ENCODE data around the gene HOXA6.

Gene HOXA6

GRCh38 chr7:27121684-27122076, 25.9 kb downstream of the HOXA6 start:
- no peak for DNase-seq

- DNase-seq: no peak
Observed at GRCh38 chr7:27119412-27119911, 28.1 kb downstream of the HOXA6 start.

GRCh38 chr7:27118580-27118979, 29.0 kb downstream of the HOXA6 start:
- DNase-seq: no peak

DNA sequence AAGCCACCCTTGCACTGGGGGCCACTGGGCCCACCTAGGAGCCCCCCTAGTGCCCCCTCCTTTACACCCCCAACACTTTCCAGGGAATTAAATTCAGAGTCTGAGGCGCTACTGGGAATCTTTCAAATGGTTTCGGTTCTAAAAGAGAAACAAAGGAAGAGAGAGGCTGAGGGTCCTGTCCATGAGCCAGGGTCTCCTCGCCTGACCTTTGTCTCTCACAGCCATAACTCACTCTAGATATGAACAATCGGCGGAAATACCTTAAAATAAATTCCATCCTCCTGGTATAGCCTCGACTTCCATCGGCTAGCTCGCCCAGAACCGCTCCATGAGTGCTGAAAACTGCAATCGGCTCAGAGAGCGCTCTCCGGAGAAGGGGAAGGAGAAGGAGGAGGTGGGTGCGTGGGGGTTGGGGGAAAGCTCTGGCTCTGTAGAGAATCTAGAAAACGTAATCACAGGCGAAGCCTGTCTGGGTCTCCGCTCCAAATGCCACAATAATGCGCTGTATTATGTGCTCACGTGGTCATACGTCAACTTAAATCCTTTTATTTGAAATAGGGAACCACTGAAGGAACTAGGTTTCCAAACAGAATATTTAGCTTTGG, 29.6 kb downstream of the HOXA6 start:
- DNase-seq: no peak

DNA sequence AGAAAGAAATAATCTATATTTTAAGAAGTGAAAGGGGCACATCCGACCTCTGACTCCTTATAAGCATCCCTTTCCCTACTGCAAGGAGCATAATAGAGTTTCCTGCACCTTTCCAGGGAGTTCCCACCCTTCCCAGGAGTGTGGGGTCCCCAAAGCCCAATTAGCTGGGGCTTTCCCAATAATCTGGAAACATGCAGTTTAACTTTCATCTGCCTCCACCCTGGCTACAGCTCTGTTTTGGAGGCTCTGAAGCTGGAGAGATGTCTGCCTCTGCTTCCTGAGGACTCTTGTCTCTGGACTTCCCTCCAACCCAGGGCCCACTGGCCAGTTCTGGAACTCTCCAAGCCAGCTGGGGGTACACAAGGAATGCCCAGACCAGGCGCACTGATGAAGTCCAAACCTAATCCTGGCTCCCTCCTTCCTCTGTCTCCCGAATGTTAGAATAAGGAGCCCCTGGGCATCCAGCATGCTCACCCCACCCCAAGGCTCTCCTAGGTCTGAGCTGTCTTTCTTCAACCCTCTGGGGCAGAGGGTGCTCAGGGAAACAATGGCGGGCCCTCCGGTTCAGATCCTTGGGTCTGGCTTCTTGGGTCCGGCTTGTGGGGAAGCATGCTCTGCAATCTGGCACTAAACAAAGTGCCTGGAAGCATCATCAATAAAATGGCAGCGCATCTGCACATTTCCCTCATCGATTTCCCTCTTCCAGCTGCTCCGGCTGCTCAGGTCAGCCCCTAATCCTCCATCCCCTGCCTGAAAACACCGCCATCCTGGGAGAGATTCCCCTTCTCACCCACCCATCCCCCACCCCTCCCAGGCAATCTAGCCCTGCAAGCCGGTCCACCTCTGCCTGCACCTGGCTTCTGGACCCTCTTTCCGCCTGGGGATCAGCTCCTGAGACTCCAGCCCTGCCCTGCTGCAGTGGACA, 30.4 kb downstream of the HOXA6 start:
- no peak for DNase-seq

DNA sequence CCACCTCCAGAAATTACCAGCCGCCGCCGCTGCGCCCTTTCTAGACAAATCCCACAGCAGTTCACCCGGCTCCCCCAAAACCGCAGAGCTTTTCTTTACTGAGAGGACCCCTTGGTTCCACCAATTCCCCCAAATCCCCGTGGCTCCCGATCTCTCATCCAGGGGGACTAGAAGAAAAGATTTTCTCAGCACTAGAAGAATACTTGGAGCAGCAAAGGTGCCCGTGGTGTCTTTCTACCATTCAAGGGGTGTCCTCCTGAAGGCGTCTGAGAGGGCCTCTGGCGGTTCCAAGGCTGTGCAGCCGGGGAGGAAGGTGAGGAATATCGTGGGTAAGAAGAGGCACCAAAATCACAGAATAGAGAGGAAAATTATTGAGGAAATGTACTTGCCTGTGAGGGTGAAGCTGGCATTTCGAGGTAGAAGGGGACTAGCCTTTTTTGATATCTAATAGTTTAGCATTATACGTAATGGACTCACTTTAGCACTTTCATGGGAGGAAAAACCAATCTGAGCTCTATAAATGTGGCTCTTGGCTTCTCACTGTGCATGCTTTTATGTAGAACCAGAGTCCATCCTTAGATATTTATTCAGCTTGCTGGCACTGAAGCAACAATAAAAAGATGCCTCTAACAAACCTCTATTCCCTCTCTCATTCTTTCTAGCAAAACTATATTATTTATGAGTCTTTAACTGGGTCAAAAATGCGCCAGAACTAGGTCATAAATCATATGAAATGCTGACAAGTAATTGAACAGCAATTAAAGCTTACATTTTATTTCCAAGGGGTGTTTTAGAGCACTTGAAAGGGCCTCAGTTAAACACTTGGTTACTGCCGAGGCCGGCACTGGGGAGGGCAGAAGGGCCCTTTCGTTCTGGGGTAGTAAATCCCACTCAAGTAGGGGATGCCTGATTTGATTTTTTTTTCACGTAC, 31.3 kb downstream of the HOXA6 start:
- DNase-seq: no peak

DNA sequence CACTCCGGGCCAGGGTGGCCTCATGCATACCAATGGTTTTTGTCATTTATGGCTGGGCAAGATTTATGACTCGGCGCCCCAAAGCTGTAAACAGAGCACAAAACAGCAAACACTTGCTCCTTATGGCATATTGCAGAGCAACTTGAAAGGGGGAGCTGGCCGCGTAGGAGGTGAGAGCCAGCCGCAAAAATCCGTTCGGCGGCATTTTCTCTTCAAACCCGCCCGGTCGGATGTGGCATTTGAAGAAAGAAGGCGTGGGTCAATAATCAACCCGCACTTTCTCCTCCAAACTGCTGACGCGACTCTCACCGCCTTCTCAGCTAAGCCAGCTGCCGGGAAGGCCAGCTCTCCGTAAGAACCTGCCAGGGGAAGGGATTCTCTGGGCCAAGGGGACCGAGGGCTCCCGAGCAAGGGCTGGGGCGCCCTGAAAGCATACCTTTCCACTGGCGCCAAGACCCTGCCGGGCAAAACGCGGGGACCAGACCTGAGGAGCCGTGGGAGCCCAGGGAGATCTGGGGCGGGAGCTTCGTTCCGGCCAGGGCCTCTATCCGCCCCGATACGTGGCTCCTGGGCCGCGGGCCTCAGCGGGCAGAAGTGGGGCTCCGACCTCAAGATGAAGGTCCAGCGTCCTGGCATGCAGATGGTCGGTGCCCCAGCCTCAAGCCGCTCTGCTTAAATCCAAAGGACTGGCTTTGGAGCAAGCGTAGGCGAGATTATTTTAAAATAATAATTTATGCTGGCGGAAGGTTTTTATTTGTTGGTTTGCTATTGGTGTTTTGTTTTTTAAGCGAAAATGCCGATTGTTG, 32.1 kb downstream of the HOXA6 start:
- DNase-seq: no peak

DNA sequence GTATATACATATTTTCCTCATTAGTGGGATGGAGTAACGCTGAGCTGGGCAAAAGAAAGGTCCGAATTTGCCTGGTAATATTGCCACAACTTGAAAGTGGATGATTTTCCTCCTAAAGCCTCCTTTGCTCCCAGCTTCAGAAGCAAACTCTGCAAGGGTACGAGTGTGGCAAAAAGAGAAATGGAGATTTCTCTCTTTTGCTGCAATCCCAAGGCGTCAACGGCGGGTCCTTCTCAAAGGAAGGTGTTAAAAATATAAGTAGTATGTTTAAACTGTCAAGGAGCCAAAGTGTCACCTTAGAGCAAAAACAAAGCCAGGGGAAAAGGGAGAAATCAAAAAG, 32.7 kb downstream of the HOXA6 start:
- DNase-seq: no peak

DNA sequence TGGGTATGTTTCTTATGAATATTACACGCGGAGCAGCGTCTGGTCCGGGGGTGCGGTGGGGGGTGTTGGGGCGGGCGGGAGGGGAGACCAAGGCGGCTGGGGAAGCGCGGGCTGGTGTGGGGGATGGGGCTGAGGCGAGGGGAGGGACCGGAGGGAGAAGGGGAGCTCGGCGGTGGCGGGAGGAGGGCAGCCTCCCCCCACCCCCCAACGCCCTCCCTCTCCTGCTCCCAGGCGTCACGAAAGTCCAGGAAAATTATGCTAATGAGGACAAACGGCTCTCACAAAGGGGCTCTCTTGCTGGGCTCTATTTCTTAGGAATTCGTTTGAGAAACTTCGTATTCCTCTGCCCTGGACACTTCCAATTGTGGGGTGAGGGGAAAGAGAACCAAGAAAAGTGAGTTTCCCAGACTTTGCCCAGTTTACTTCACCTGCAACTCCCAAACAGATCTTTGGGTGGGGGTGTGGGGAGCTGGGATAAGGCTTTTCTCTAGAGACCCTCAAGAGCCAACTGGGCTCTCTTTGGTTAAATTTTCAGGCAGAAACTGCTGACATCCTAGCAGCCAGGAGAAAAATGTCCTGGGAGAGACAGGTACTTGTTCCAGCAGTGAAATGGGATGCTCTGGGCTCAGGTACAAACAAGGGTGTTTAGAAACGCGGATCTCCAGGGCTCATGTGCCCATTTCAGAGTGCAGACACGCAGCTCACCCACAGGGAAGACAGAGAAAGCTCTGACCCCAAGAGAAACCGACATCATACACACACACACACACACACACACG, 33.4 kb downstream of the HOXA6 start:
- no peak for DNase-seq

GRCh38 chr7:27112955-27113949, 34.3 kb downstream of the HOXA6 start:
- no peak for DNase-seq

DNA sequence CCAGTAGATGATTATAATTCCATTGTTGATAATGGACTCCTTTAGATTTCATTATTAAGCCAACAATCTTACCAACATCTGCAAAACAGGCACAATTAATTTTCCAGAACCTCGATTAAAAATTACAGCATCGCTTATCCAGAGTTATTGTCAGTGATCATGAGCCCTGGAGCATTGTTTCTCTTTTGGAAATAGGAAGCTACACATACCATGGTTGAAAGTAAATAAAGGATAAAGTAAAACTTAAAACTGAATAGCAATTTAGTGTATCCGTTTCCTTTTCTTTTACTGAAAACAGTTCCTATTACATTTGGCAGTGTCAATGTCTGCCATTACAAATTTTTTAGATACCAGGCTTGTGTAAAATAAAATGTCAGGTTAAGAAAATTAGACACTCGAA, 35.2 kb downstream of the HOXA6 start:
- no peak for DNase-seq

GRCh38 chr7:27111751-27112277, 35.8 kb downstream of the HOXA6 start:
- DNase-seq: no peak

DNA sequence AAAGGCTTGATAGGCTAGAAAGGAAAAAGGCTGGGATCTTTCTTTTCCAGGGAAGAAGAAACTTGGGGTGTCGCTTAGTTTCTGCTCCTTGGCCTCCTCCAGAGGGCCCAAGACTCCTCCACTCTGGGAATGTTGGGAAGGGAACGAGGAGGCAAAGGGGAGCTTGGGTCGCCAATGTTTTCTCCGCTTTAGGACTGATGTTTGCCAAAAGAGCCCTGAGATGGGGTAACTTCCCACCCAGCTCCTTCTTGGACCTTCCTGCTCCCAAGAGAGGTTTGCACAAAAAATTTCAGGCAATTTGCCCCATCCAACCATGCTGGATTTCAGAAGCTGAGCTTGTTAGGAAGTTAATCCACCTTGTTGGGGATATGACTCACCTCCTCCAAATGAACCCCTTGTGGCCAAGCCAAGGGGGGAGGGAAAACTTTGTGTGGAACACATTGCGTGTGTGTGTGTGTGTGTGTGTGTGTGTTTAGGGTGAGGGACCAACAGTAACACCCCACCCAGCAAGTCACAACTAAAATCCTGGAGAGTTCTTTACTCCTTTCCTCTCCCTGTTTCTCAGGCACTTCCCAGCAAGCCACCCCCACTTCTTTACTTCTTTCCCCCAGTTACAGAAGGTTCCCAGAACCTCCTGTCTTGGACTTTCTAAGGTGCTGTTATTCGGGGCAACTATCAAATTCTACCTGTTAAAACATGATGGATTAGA, 36.4 kb downstream of the HOXA6 start:
- DNase-seq: no peak

DNA sequence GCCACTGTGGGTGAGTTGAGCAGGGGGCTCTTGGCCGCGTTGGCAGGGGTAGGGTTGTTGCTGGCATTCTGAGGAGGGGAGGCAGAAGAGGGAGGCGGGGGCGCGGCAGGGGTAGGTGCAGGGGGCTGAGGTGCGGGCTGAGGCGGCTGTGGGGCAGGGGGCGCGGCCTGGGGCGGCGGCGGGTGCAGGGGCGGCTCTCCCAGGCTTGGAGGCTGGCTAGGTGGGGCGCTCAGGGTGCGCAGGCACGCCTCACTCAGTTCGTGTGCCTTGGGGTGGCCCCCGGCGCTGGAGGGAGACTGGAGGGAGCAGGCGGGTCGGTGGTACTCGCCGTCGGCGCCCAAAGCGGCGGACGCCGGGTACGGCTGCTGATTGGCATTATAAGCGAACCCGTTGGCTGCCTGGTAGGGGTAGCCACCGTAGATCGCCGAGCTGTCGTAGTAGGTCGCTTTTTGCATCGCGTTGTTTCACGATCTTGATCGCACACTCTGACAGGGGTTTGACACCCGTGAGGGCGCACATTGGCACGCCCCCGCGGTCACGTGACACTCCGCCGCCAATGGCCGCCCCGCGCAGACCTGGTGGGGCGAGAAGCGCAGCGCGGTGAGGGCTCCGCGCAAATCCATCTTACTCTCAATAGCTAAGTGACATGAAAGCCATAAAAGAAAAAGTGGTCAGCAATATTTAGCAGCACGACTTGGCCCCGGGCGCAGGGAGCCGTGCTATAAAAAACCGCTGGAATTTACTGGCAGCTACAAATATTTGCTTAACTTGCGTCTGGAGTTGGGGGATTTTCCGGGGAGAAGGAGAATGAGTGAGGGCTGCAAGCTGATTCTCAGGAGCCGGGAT, 37.2 kb downstream of the HOXA6 start:
- DNase-seq: no peak

GRCh38 chr7:27109466-27110185, 37.9 kb downstream of the HOXA6 start:
- DNase-seq: no peak

DNA sequence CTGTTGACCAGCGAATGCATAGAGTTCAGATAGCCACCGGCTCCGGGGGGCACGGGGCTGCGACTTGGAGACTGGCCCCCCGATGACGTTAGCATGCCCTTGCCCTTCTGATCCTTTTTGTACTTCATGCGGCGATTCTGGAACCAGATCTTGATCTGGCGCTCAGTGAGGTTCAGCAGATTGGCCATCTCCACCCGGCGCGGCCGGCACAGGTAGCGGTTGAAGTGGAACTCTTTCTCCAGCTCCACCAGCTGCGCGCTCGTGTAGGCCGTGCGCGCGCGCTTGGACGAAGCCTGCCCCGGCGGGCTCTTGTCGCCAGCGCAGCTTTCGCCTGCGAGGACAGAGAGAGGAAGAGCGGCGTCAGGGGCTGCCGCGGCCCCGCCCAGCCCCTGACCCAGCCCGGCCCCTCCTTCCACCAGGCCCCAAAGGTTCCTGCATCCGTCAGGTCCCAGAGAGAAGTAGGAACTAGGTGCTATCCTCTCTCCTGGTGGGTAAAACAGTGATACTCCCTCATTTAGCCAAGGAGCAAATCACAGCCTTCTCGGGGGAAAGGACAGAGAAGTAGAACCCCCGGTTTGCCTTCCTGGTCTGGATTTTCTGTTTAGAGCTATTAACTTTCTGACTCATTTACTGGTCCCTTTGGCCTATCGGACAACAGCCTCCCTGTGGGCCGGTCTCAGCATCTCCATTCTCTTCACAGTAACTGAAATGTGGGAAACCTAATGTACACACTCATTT, 39.0 kb downstream of the HOXA6 start:
- no peak for DNase-seq
